ENCODE results near the gene PLIN4. TPM values are rescaled to one million over a fixed set of nuclear protein-coding genes. Genes with fewer than 3 reads are reported as not detected.

The PLIN4 gene
- total and polyA plus RNA-seq, 2 donors (not counting 3 experiments of a cell fraction or from before 2014, with no cell fraction given), result 0.01 TPM; not detected in 1

GRCh38 chr19:4495471-4495870, 22.8 kb downstream of the PLIN4 start:
- TF ChIP-seq CTCF (IDR thresholded peaks at IDR 0.05; ENCODE audit: extremely low read depth in 1 of 2, insufficient read depth in 1 of 2, low read depth in 1 of 2, low read length in 2 of 2) (no peak), POLR2A (IDR thresholded peaks at IDR 0.05; ENCODE audit: low read depth, low read length) (no peak), GATA2 (IDR thresholded peaks at IDR 0.05; ENCODE audit: insufficient read depth, insufficient read length, low read depth, low read length) (no peak), EZH2 (IDR thresholded peaks at IDR 0.05; ENCODE audit: borderline replicate concordance, low read depth, low read length, severe bottlenecking) (no peak), FOS (IDR thresholded peaks at IDR 0.05; ENCODE audit: borderline replicate concordance, insufficient read depth, low read length) (no peak), JUN (IDR thresholded peaks at IDR 0.05; ENCODE audit: borderline replicate concordance, insufficient read depth, insufficient read length, low read depth) (no peak), POLR2AphosphoS5 (IDR thresholded peaks at IDR 0.05; ENCODE audit: insufficient read depth, low read depth, low read length) (no peak)
- Histone ChIP-seq H3K27ac (ENCODE audit: insufficient read depth, low read depth, low read length) (no peak overlapping the region), H3K4me1 (ENCODE audit: control insufficient read depth, extremely low read depth, insufficient read depth, low read length) (no peaks in the 10 kb centered on the region), H3K9me1 (replicated peaks; ENCODE audit: control insufficient read depth, extremely low read depth, insufficient read depth, low read length) (no peaks in the 10 kb centered on the region), H3K27me3 (ENCODE audit: control insufficient read depth in 2 of 2, insufficient read depth in 2 of 2, low read length in 2 of 2) (no peaks in the 10 kb centered on the region), H3K36me3 (ENCODE audit: control insufficient read depth in 2 of 2, extremely low read depth in 1 of 2, insufficient read depth in 2 of 2, low read length in 2 of 2) (peaks cover 4 to 48% of the 10 kb centered on the region in 2 experiments), H3K4me3 (replicated peaks in 1 of 3; ENCODE audit: insufficient read depth in 1 of 3, low read depth in 1 of 3, low read length in 3 of 3) (no peak overlapping the region), H3K9ac (replicated peaks; ENCODE audit: extremely low read depth, insufficient read depth, low read length) (no peak overlapping the region), H4K20me1 (replicated peaks; ENCODE audit: control insufficient read depth, extremely low read depth, insufficient read depth, low read length) (no peaks in the 10 kb centered on the region), H3K9me3 (replicated peaks; ENCODE audit: control insufficient read depth, insufficient read depth, low read length) (no peaks in the 10 kb centered on the region), H3K79me2 (ENCODE audit: control insufficient read depth, insufficient read depth, low read length) (no peaks in the 10 kb centered on the region), H3K4me2 (ENCODE audit: insufficient read depth, low read length) (no peak overlapping the region), H2AFZ (ENCODE audit: low read depth, low read length) (no peak overlapping the region)
- FAIRE-seq (no peak), DNase-seq (ENCODE audit: low read depth, low spot score) (no peak)
- no TSS peak for BruUV-seq (replicated peaks)
- CTCF ChIA-PET, result interaction anchor here (0.5 kb wide), 1 partner anchor 12 kb away, joined by 3 read pairs; no protein-coding TSS in a partner anchor
- POLR2A ChIA-PET, result no interaction called here
- intact Hi-C loops (cut with micrococcal nuclease), result no loop called here
- dilution Hi-C loops (cut with MboI; ENCODE audit: extremely low pct_ligation_motif_present, low sequenced_read_pairs), result no loop called here
